Ovary (tissue), 3 donors: Measurements from ENCODE around the gene HHIPL1.

ENCODE experiments used
- CTCF ChIP-seq, 3 donors: fragments of 450-650 bp in 2 of 3; fragments of 200-600 bp in 1 of 3; IDR thresholded peaks; one replicate each; pipeline versions ENCODE4 v1.5.1 to v1.8.0; 2016 to 2022; ENCODE audit warnings: antibody characterized with exemption in 3 of 3, mild to moderate bottlenecking in 1 of 3
- EP300 ChIP-seq: sonication (generic); formaldehyde crosslinking; IDR thresholded peaks from one replicate; pipeline ENCODE4 v1.6.1; 2017; ENCODE audit warnings: antibody characterized with exemption
- POLR2A ChIP-seq: fragments of 450-650 bp; IDR thresholded peaks from one replicate; pipeline ENCODE4 v1.6.1; 2017; ENCODE audit warnings: antibody characterized with exemption, mild to moderate bottlenecking, moderate library complexity
- donor health status: DM: no; HTN: no; CAD: no.

GRCh38 chr14:99624024-99624423 lies 20.9 kb upstream of the HHIPL1 start:
- TF ChIP-seq CTCF (IDR thresholded peaks at IDR 0.05): no peak
- TF ChIP-seq EP300: no peak
- TF ChIP-seq POLR2A: no peak
